ENCODE measurements around the gene FBXL16.

The FBXL16 gene

GRCh38 chr16:660459-661183 lies 45.0 kb downstream of the FBXL16 start:
- peak; percentile 82 for DNase-seq (ENCODE audit: low read depth)

GRCh38 chr16:660132-660458 lies 45.5 kb downstream of the FBXL16 start:
- DNase-seq (ENCODE audit: low read depth): no peak

- DNase-seq (ENCODE audit: low read depth): no peak
Measured at GRCh38 chr16:659618-660017, 46.0 kb downstream of the FBXL16 start.

GRCh38 chr16:658679-659571 lies 46.7 kb downstream of the FBXL16 start:
- no peak for DNase-seq (ENCODE audit: low read depth)

GRCh38 chr16:657487-657886 lies 48.1 kb downstream of the FBXL16 start:
- no peak for DNase-seq (ENCODE audit: low read depth)

GRCh38 chr16:654034-654433 lies 51.6 kb downstream of the FBXL16 start:
- DNase-seq (ENCODE audit: low read depth): no peak

- DNase-seq (ENCODE audit: low read depth): no peak
Measured at GRCh38 chr16:652454-653305, 52.9 kb downstream of the FBXL16 start.

GRCh38 chr16:651844-652243 lies 53.8 kb downstream of the FBXL16 start:
- DNase-seq (ENCODE audit: low read depth): no peak

GRCh38 chr16:649631-650030 lies 56.0 kb downstream of the FBXL16 start:
- no peak for DNase-seq (ENCODE audit: low read depth)

- peak; percentile 89 for DNase-seq (ENCODE audit: low read depth)
Measured at GRCh38 chr16:648781-649589, 56.6 kb downstream of the FBXL16 start, which contains the start of gene WDR90. TSS of gene WDR90 (plus strand) at chr16:649365. CDS start at chr16:649417, 52 bp downstream.

- no peak for DNase-seq (ENCODE audit: low read depth)
Measured at GRCh38 chr16:648071-648780, 57.4 kb downstream of the FBXL16 start.

- DNase-seq (ENCODE audit: low read depth): no peak
Measured at GRCh38 chr16:647173-647902, 58.3 kb downstream of the FBXL16 start.

GRCh38 chr16:646679-647172 lies 58.9 kb downstream of the FBXL16 start:
- no peak for DNase-seq (ENCODE audit: low read depth)

GRCh38 chr16:645852-646678 lies 59.5 kb downstream of the FBXL16 start:
- DNase-seq (ENCODE audit: low read depth): no peak

- no peak for DNase-seq (ENCODE audit: low read depth)
Measured at GRCh38 chr16:644556-644955, 61.0 kb downstream of the FBXL16 start.

GRCh38 chr16:643050-643368 lies 62.6 kb downstream of the FBXL16 start:
- DNase-seq (ENCODE audit: low read depth): no peak

Data from iris pigment epithelial cell (primary cell).